H1 (cell line): ENCODE data around the gene USF1. TPM values are rescaled to one million over a fixed set of nuclear protein-coding genes. Genes with fewer than 3 reads are reported as not detected.

ENCODE experiments used
- ASH2L ChIP-seq: fragments of 200-600, 300-600 bp; sonication (generic); IDR thresholded peaks from one replicate; pipeline ENCODE4 v1.7.1; 2017; ENCODE audit warnings: low read length
- CBX5 ChIP-seq: fragments of 300-800, 300-1000 bp; sonication (generic); IDR thresholded peaks from 2 replicates; pipeline ENCODE4 v1.7.1; 2016; ENCODE audit warnings: antibody characterized with exemption, low read length, low read depth
- CHD1 ChIP-seq: IDR thresholded peaks from 2 replicates; pipeline ENCODE4 v1.6.1; 2012; ENCODE audit warnings: low read depth, low read length, improper control_type of control experiment
- HDAC6 ChIP-seq: IDR thresholded peaks from one replicate; pipeline ENCODE4 v1.7.1; 2012; ENCODE audit warnings: low read depth, mild to moderate bottlenecking, inconsistent platforms, low read length, moderate library complexity
- KDM1A ChIP-seq: fragments of 200-600, 300-600 bp; sonication (generic); IDR thresholded peaks from 2 replicates; pipeline ENCODE4 v1.7.1; 2016; ENCODE audit warnings: mild to moderate bottlenecking, low read length, borderline replicate concordance
- POLR2AphosphoS5 ChIP-seq: IDR thresholded peaks from 2 replicates; pipeline ENCODE4 v1.6.1; 2011; ENCODE audit warnings: low read depth, low read length
- RBBP5 ChIP-seq: IDR thresholded peaks from 2 replicates; pipeline ENCODE4 v1.7.1; 2012; ENCODE audit warnings: low read depth, mild to moderate bottlenecking, inconsistent platforms, low read length, moderate library complexity, borderline replicate concordance
- SIN3A ChIP-seq, 2 experiments: IDR thresholded peaks in 1 of 2; conservative IDR thresholded peaks in 1 of 2; 2 replicates each; pipeline ENCODE4 v1.6.1; 2011 to 2012; ENCODE audit warnings: low read length in 2 of 2, improper control_type of control experiment in 1 of 2, low read depth in 1 of 2, mild to moderate bottlenecking in 1 of 2
- TBP ChIP-seq: IDR thresholded peaks from 2 replicates; pipeline ENCODE4 v1.6.1; 2011; ENCODE audit warnings: low read depth, low read length, improper control_type of control experiment
- polyA plus RNA-seq, 7 experiments: library from polyadenylated mRNA; depleted of rRNA in 3 of 7; stranded (reverse) in 5 of 7; unstranded in 2 of 7; fragments of >200 nt in 5 of 7; fragments of 200-250 nt in 2 of 7; gene quantifications; 1 replicate in 5 of 7; 2 replicates in 1 of 7; 4 replicates in 1 of 7; pipeline versions ENCODE4 v1.2.1 to v1.2.3, GENCODE V29; 2011 to 2013; ENCODE audit warnings: missing spikeins in 2 of 7, mixed read lengths in 2 of 7
- total RNA-seq: library from RNA; stranded (reverse); fragmentation: NEBNext Ultra II Directional; extraction: Animal tissue kit (Norgen Biotek cat#: 25700); gene quantifications from 2 replicates; pipeline ENCODE4 v1.2.1, GENCODE V29; 2021

USF1 gene
- total and polyA plus RNA-seq, 2 of the 8 experiments (the other 6 are each of a cell fraction or from before 2014, with no cell fraction given): 45.7 to 68.9 TPM

- peak; percentile 63 for TF ChIP-seq ASH2L
- peak; percentile 68 to 77; a peak in 2 of 4 replicates for TF ChIP-seq SIN3A (conservative IDR thresholded peaks at IDR 0.05 in 1 of 2, IDR thresholded peaks at IDR 0.05 in 1 of 2; ENCODE audit: low read depth in 1 of 2, low read length in 2 of 2)
- no peak for TF ChIP-seq RBBP5
- TF ChIP-seq POLR2AphosphoS5: peak; percentile 59
- 0 out of 2 replicates have a peak, but pooled peaks have one; percentile 3 for TF ChIP-seq TBP
- no peak for TF ChIP-seq CHD1
- no peak for TF ChIP-seq HDAC6
- TF ChIP-seq KDM1A: no peak
- no peak for TF ChIP-seq CBX5
- TF ChIP-seq, all 59 proteins: peak for 8
Measured at GRCh38 chr1:161020509-161021164, 25.1 kb downstream of the USF1 start, which contains the start of gene F11R (continued).
